Neural progenitor cell (in vitro differentiated cells): ENCODE measurements around the gene IL3RA.

Experiments used
- EZH2 ChIP-seq: fragments of 200-600 bp; sonication (generic); IDR thresholded peaks from 2 replicates; pipeline ENCODE4 v1.6.1; 2017; ENCODE audit warnings: antibody characterized with exemption, mild to moderate bottlenecking, moderate library complexity
- EZH2phosphoT487 ChIP-seq: fragments of 200-600 bp; sonication (generic); IDR thresholded peaks from 2 replicates; pipeline ENCODE4 v1.6.1; 2017; ENCODE audit warnings: antibody characterized with exemption
- TF ChIP-seq, protein P1 (sequence below): fragments of 200-600 bp; sonication (generic); IDR thresholded peaks from 2 replicates; pipeline ENCODE4 v1.5.1; 2017; ENCODE audit warnings: antibody characterized with exemption, mild to moderate bottlenecking

- TF ChIP-seq EZH2 = no peak
- TF ChIP-seq, protein P1, sequence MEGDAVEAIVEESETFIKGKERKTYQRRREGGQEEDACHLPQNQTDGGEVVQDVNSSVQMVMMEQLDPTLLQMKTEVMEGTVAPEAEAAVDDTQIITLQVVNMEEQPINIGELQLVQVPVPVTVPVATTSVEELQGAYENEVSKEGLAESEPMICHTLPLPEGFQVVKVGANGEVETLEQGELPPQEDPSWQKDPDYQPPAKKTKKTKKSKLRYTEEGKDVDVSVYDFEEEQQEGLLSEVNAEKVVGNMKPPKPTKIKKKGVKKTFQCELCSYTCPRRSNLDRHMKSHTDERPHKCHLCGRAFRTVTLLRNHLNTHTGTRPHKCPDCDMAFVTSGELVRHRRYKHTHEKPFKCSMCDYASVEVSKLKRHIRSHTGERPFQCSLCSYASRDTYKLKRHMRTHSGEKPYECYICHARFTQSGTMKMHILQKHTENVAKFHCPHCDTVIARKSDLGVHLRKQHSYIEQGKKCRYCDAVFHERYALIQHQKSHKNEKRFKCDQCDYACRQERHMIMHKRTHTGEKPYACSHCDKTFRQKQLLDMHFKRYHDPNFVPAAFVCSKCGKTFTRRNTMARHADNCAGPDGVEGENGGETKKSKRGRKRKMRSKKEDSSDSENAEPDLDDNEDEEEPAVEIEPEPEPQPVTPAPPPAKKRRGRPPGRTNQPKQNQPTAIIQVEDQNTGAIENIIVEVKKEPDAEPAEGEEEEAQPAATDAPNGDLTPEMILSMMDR = no peak
- TF ChIP-seq EZH2phosphoT487 = no peak
Measured at GRCh38 chrX:1407035-1407434, 70.5 kb downstream of the IL3RA start.
